Breast epithelium (tissue), 4 donors: ENCODE results near the gene EML6. TPM values are rescaled to one million over a fixed set of nuclear protein-coding genes. Genes with fewer than 3 reads are reported as not detected.

Experiments used
- DNase-seq, 2 donors: peaks; one replicate each; pipeline ENCODE4 v3.0.0-alpha.2; 2019; ENCODE audit warnings: low spot score in 2 of 2
- H3K27ac ChIP-seq, 2 donors: fragments of 200-600 bp; sonication (generic) in 1 of 2; one replicate each; pipeline ENCODE4 v1.5.1; 2016 to 2019; ENCODE audit warnings: mild to moderate bottlenecking in 1 of 2
- H3K27me3 ChIP-seq, 2 donors: fragments of 200-600 bp; sonication (generic) in 1 of 2; one replicate each; pipeline versions ENCODE4 v1.5.1 to v1.6.0; 2017 to 2019; ENCODE audit warnings: control low read depth in 1 of 2, mild to moderate bottlenecking in 1 of 2
- H3K36me3 ChIP-seq: fragments of 200-600 bp; one replicate; pipeline ENCODE4 v1.5.1; 2019
- H3K4me1 ChIP-seq, 2 donors: fragments of 200-600 bp; sonication (generic); one replicate each; pipeline ENCODE4 v1.5.1; 2016 to 2019; ENCODE audit warnings: control low read depth in 1 of 2
- H3K4me3 ChIP-seq, 3 donors: fragments of 200-600 bp; sonication (generic); 1 replicate in 2 of 3; 2 replicates in 1 of 3; pipeline ENCODE4 v1.5.1; 2016 to 2019; ENCODE audit warnings: mild to moderate bottlenecking in 3 of 3, moderate library complexity in 2 of 3
- H3K9me3 ChIP-seq, 2 donors: fragments of 200-600 bp; sonication (generic) in 1 of 2; one replicate each; pipeline ENCODE4 v1.5.1; 2016 to 2019; ENCODE audit warnings: control low read depth in 1 of 2
- POLR2A ChIP-seq: fragments of 450-650 bp; IDR thresholded peaks from one replicate; pipeline ENCODE4 v1.6.1; 2016; ENCODE audit warnings: antibody characterized with exemption, mild to moderate bottlenecking, moderate library complexity
- POLR2AphosphoS5 ChIP-seq, 3 donors: sonication (generic); formaldehyde crosslinking; IDR thresholded peaks; one replicate each; pipeline ENCODE4 v1.6.1; 2017; ENCODE audit warnings: antibody characterized with exemption in 3 of 3
- intact Hi-C: fragments of 100-400 bp; cut with DNase I; formaldehyde crosslinking; loops from one replicate; pipeline ENCODE4 v1.15.1; 2023; ENCODE audit warnings: low total_unique reads
- total RNA-seq, 3 donors: library from RNA; depleted of rRNA; stranded (reverse); fragments of >200 nt; gene quantifications; one replicate each; pipeline ENCODE4 v1.1.0, GENCODE V29; 2016
- TF ChIP-seq, protein P1 (sequence below), 3 donors: fragments of 450-650 bp; IDR thresholded peaks; one replicate each; pipeline ENCODE4 v1.5.1; 2016 to 2017; ENCODE audit warnings: antibody characterized with exemption in 3 of 3, mild to moderate bottlenecking in 3 of 3, moderate library complexity in 3 of 3

The EML6 gene
- total RNA-seq, 3 donors from 2014 or later: 1.9 to 5.9 (median 2.3) TPM

GRCh38 chr2:54895730-54896129 lies 172.3 kb downstream of the EML6 start:
- intact Hi-C loops: no loop called here
- TF ChIP-seq, protein P1, sequence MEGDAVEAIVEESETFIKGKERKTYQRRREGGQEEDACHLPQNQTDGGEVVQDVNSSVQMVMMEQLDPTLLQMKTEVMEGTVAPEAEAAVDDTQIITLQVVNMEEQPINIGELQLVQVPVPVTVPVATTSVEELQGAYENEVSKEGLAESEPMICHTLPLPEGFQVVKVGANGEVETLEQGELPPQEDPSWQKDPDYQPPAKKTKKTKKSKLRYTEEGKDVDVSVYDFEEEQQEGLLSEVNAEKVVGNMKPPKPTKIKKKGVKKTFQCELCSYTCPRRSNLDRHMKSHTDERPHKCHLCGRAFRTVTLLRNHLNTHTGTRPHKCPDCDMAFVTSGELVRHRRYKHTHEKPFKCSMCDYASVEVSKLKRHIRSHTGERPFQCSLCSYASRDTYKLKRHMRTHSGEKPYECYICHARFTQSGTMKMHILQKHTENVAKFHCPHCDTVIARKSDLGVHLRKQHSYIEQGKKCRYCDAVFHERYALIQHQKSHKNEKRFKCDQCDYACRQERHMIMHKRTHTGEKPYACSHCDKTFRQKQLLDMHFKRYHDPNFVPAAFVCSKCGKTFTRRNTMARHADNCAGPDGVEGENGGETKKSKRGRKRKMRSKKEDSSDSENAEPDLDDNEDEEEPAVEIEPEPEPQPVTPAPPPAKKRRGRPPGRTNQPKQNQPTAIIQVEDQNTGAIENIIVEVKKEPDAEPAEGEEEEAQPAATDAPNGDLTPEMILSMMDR (IDR thresholded peaks at IDR 0.05): no peak
- no peak for TF ChIP-seq POLR2A
- no peak for TF ChIP-seq POLR2AphosphoS5 (IDR thresholded peaks at IDR 0.05)
- H3K4me3 ChIP-seq: no peak overlapping the region
- H3K27ac ChIP-seq: no peak overlapping the region
- H3K36me3 ChIP-seq: no peaks in the 10 kb centered on the region
- no peaks in the 10 kb centered on the region for H3K4me1 ChIP-seq
- peaks cover 0 to 9% of the 10 kb centered on the region in 2 donors for H3K9me3 ChIP-seq
- DNase-seq: no peak
- no peaks in the 10 kb centered on the region for H3K27me3 ChIP-seq

- H3K4me3 ChIP-seq: no peak overlapping the region
- no peaks in the 10 kb centered on the region for H3K36me3 ChIP-seq
- no peak overlapping the region for H3K27ac ChIP-seq
- TF ChIP-seq POLR2A (no peak), POLR2AphosphoS5 (IDR thresholded peaks at IDR 0.05) (no peak)
- TF ChIP-seq, protein P1 (IDR thresholded peaks at IDR 0.05): no peak
- H3K4me1 ChIP-seq: no peaks in the 10 kb centered on the region
- peaks cover 0 to 9% of the 10 kb centered on the region in 2 donors for H3K9me3 ChIP-seq
- no peak for DNase-seq
- intact Hi-C loops: no loop called here
- H3K27me3 ChIP-seq: no peaks in the 10 kb centered on the region
Measured at GRCh38 chr2:54897420-54898310, 174.2 kb downstream of the EML6 start.

- Histone ChIP-seq H3K4me3 (no peak overlapping the region), H3K4me1 (no peaks in the 10 kb centered on the region), H3K27me3 (no peaks in the 10 kb centered on the region), H3K9me3 (peaks cover 0 to 9% of the 10 kb centered on the region in 2 donors), H3K27ac (no peak overlapping the region), H3K36me3 (no peaks in the 10 kb centered on the region)
- intact Hi-C loops: no loop called here
- DNase-seq: no peak
- TF ChIP-seq, protein P1 (IDR thresholded peaks at IDR 0.05): no peak
- TF ChIP-seq POLR2AphosphoS5 (IDR thresholded peaks at IDR 0.05) (no peak), POLR2A (no peak)
Measured at GRCh38 chr2:54898456-54899226, 175.2 kb downstream of the EML6 start.

GRCh38 chr2:54899576-54900200 lies 176.2 kb downstream of the EML6 start:
- intact Hi-C loops: no loop called here
- DNase-seq: no peak
- TF ChIP-seq, protein P1 (IDR thresholded peaks at IDR 0.05): peak in 2 of 3 donors; percentile 52 to 63
- TF ChIP-seq POLR2A (no peak), POLR2AphosphoS5 (IDR thresholded peaks at IDR 0.05) (no peak)

More at GRCh38 chr2:54899576-54900200, 176.2 kb downstream of the EML6 start:
- H3K27me3 ChIP-seq: no peaks in the 10 kb centered on the region
- no peaks in the 10 kb centered on the region for H3K36me3 ChIP-seq
- H3K4me3 ChIP-seq: no peak overlapping the region
- H3K4me1 ChIP-seq: no peaks in the 10 kb centered on the region
- no peak overlapping the region for H3K27ac ChIP-seq
- H3K9me3 ChIP-seq: peaks cover 0 to 9% of the 10 kb centered on the region in 2 donors
